SH-SY5Y (cell line): Measurements from ENCODE around the gene PCYT1A.

Source experiments
- GATA2 ChIP-seq: IDR thresholded peaks from 2 replicates; pipeline ENCODE4 v1.6.1; 2011; ENCODE audit warnings: mild to moderate bottlenecking, low read depth, low read length
- GATA3 ChIP-seq: IDR thresholded peaks from 2 replicates; pipeline ENCODE4 v1.6.1; 2011; ENCODE audit warnings: low read depth, mild to moderate bottlenecking, low read length, moderate library complexity

DNA sequence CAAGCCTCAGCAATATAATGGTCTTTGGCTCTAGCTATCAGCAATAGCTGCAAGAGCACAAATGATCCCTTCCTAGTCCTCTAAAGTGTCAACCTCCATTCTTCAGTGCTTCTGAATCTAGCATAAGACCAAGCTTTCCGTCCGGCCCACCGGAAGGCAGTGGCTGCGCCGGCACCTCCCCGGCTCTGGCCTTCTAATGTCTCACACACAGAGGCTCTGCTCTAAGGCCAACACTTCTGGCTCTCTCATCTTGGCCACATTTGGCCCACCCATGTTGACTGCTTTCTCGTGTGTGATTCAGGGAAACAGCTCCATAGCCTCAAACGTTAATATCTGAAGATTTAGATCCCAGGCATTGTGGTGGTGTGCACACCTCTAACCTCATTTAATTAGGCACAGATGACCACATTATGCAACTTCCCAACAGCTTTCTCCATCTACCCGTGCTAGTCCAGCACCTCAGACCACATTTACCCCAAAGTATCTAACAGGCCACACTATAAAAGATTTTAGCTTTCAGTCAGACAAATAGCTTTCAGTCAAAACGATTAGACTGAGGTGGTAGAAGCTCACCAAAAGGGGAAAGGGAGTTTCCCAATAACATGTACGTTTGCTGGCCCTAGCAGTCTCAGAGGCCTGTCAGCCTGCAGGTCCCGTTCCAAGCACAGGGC lies 51.9 kb downstream of the PCYT1A start:
- TF ChIP-seq GATA3: no peak
- no peak for TF ChIP-seq GATA2
